Liver (tissue), 3 donors: ENCODE measurements around the gene HES3.

Source experiments
- GABPA ChIP-seq, 2 donors: IDR thresholded peaks in 1 of 2; conservative IDR thresholded peaks in 1 of 2; 2 replicates each; pipeline ENCODE4 v1.6.1; 2016; ENCODE audit warnings: antibody characterized with exemption in 2 of 2, mild to moderate bottlenecking in 1 of 2, moderate library complexity in 1 of 2
- JUND ChIP-seq, 2 donors: IDR thresholded peaks; 2 replicates each; pipeline ENCODE4 v1.6.1; 2016; ENCODE audit warnings: antibody characterized with exemption in 2 of 2
- NR2F2 ChIP-seq: IDR thresholded peaks from 2 replicates; pipeline ENCODE4 v1.6.1; 2016; ENCODE audit warnings: antibody characterized with exemption
- RAD21 ChIP-seq, 2 donors: IDR thresholded peaks; 2 replicates each; pipeline ENCODE4 v1.6.1; 2016; ENCODE audit warnings: antibody characterized with exemption in 2 of 2, mild to moderate bottlenecking in 2 of 2
- RXRA ChIP-seq, 2 donors: IDR thresholded peaks; 2 replicates each; pipeline ENCODE4 v1.6.1; 2017 to 2018; ENCODE audit warnings: antibody characterized with exemption in 2 of 2, mild to moderate bottlenecking in 1 of 2
- TAF1 ChIP-seq: conservative IDR thresholded peaks from 2 replicates; pipeline ENCODE4 v1.6.1; 2016; ENCODE audit warnings: antibody characterized with exemption, mild to moderate bottlenecking
- TF ChIP-seq, protein P1 (sequence below): fragments of 150-350 bp; IDR thresholded peaks from 2 replicates; pipeline ENCODE4 v1.5.1; 2017; ENCODE audit warnings: improper control_type of control experiment, low read depth, low read length; ENCODE audit not compliant: missing input control
- TF ChIP-seq, protein P2 (sequence below): IDR thresholded peaks from 2 replicates; pipeline ENCODE4 v1.6.1; 2016; ENCODE audit warnings: antibody characterized with exemption, mild to moderate bottlenecking
- TF ChIP-seq, protein P3 (sequence below): IDR thresholded peaks from 2 replicates; pipeline ENCODE4 v1.6.1; 2016; ENCODE audit warnings: antibody characterized with exemption
- TF ChIP-seq, protein P4 (sequence below): IDR thresholded peaks from 2 replicates; pipeline ENCODE4 v1.6.1; 2016; ENCODE audit warnings: antibody characterized with exemption
- donor health status: healthy.
- donor health status: healthy.

DNA sequence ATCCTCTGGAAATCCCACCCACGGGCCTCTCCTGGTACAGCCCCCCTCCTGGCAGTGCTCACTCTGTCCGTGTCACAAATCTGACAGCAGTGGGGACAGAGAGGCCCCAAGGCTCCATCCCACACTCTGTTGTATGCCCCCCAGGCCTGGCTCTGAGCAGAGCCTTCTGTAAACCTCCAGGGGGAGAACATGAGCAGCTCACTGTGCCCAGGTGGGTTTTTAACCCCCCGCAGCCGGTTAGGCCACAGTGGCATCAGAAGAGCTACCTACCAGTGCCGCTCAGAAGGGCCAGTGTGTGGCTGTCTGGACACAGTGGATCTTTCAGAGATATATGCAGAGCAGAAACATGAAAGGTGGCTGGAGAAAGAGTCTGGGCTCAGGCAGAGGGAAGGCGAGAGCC is 28.9 kb downstream of the HES3 start:
- TF ChIP-seq, protein P1, sequence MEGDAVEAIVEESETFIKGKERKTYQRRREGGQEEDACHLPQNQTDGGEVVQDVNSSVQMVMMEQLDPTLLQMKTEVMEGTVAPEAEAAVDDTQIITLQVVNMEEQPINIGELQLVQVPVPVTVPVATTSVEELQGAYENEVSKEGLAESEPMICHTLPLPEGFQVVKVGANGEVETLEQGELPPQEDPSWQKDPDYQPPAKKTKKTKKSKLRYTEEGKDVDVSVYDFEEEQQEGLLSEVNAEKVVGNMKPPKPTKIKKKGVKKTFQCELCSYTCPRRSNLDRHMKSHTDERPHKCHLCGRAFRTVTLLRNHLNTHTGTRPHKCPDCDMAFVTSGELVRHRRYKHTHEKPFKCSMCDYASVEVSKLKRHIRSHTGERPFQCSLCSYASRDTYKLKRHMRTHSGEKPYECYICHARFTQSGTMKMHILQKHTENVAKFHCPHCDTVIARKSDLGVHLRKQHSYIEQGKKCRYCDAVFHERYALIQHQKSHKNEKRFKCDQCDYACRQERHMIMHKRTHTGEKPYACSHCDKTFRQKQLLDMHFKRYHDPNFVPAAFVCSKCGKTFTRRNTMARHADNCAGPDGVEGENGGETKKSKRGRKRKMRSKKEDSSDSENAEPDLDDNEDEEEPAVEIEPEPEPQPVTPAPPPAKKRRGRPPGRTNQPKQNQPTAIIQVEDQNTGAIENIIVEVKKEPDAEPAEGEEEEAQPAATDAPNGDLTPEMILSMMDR: no peak
- TF ChIP-seq, protein P2, sequence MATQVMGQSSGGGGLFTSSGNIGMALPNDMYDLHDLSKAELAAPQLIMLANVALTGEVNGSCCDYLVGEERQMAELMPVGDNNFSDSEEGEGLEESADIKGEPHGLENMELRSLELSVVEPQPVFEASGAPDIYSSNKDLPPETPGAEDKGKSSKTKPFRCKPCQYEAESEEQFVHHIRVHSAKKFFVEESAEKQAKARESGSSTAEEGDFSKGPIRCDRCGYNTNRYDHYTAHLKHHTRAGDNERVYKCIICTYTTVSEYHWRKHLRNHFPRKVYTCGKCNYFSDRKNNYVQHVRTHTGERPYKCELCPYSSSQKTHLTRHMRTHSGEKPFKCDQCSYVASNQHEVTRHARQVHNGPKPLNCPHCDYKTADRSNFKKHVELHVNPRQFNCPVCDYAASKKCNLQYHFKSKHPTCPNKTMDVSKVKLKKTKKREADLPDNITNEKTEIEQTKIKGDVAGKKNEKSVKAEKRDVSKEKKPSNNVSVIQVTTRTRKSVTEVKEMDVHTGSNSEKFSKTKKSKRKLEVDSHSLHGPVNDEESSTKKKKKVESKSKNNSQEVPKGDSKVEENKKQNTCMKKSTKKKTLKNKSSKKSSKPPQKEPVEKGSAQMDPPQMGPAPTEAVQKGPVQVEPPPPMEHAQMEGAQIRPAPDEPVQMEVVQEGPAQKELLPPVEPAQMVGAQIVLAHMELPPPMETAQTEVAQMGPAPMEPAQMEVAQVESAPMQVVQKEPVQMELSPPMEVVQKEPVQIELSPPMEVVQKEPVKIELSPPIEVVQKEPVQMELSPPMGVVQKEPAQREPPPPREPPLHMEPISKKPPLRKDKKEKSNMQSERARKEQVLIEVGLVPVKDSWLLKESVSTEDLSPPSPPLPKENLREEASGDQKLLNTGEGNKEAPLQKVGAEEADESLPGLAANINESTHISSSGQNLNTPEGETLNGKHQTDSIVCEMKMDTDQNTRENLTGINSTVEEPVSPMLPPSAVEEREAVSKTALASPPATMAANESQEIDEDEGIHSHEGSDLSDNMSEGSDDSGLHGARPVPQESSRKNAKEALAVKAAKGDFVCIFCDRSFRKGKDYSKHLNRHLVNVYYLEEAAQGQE: no peak
- no peak for TF ChIP-seq JUND (IDR thresholded peaks at IDR 0.05)
- TF ChIP-seq RAD21 (IDR thresholded peaks at IDR 0.05): no peak
- TF ChIP-seq, protein P3, sequence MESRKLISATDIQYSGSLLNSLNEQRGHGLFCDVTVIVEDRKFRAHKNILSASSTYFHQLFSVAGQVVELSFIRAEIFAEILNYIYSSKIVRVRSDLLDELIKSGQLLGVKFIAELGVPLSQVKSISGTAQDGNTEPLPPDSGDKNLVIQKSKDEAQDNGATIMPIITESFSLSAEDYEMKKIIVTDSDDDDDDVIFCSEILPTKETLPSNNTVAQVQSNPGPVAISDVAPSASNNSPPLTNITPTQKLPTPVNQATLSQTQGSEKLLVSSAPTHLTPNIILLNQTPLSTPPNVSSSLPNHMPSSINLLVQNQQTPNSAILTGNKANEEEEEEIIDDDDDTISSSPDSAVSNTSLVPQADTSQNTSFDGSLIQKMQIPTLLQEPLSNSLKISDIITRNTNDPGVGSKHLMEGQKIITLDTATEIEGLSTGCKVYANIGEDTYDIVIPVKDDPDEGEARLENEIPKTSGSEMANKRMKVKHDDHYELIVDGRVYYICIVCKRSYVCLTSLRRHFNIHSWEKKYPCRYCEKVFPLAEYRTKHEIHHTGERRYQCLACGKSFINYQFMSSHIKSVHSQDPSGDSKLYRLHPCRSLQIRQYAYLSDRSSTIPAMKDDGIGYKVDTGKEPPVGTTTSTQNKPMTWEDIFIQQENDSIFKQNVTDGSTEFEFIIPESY: no peak
- no peak for TF ChIP-seq GABPA (IDR thresholded peaks at IDR 0.05 in 1 of 2, conservative IDR thresholded peaks at IDR 0.05 in 1 of 2)
- no peak for TF ChIP-seq RXRA (IDR thresholded peaks at IDR 0.05)
- TF ChIP-seq NR2F2: no peak
- TF ChIP-seq, protein P4, sequence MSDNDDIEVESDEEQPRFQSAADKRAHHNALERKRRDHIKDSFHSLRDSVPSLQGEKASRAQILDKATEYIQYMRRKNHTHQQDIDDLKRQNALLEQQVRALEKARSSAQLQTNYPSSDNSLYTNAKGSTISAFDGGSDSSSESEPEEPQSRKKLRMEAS: no peak
- TF ChIP-seq TAF1: no peak
